Breast epithelium (tissue), 4 donors: ENCODE measurements around the gene ADPRHL1. TPM values are rescaled to one million over a fixed set of nuclear protein-coding genes. Genes with fewer than 3 reads are reported as not detected.

Experiments
- DNase-seq, 2 donors: peaks; one replicate each; pipeline ENCODE4 v3.0.0-alpha.2; 2019; ENCODE audit warnings: low spot score in 2 of 2
- H3K27ac ChIP-seq, 2 donors: fragments of 200-600 bp; sonication (generic) in 1 of 2; one replicate each; pipeline ENCODE4 v1.5.1; 2016 to 2019; ENCODE audit warnings: mild to moderate bottlenecking in 1 of 2
- H3K27me3 ChIP-seq, 2 donors: fragments of 200-600 bp; sonication (generic) in 1 of 2; one replicate each; pipeline versions ENCODE4 v1.5.1 to v1.6.0; 2017 to 2019; ENCODE audit warnings: control low read depth in 1 of 2, mild to moderate bottlenecking in 1 of 2
- H3K36me3 ChIP-seq: fragments of 200-600 bp; one replicate; pipeline ENCODE4 v1.5.1; 2019
- H3K4me1 ChIP-seq, 2 donors: fragments of 200-600 bp; sonication (generic); one replicate each; pipeline ENCODE4 v1.5.1; 2016 to 2019; ENCODE audit warnings: control low read depth in 1 of 2
- H3K4me3 ChIP-seq, 3 donors: fragments of 200-600 bp; sonication (generic); 1 replicate in 2 of 3; 2 replicates in 1 of 3; pipeline ENCODE4 v1.5.1; 2016 to 2019; ENCODE audit warnings: mild to moderate bottlenecking in 3 of 3, moderate library complexity in 2 of 3
- H3K9me3 ChIP-seq, 2 donors: fragments of 200-600 bp; sonication (generic) in 1 of 2; one replicate each; pipeline ENCODE4 v1.5.1; 2016 to 2019; ENCODE audit warnings: control low read depth in 1 of 2
- CTCF ChIP-seq, 3 donors: fragments of 450-650 bp; IDR thresholded peaks; one replicate each; pipeline ENCODE4 v1.5.1; 2016 to 2017; ENCODE audit warnings: antibody characterized with exemption in 3 of 3, mild to moderate bottlenecking in 3 of 3, moderate library complexity in 3 of 3
- POLR2A ChIP-seq: fragments of 450-650 bp; IDR thresholded peaks from one replicate; pipeline ENCODE4 v1.6.1; 2016; ENCODE audit warnings: antibody characterized with exemption, mild to moderate bottlenecking, moderate library complexity
- POLR2AphosphoS5 ChIP-seq, 3 donors: sonication (generic); formaldehyde crosslinking; IDR thresholded peaks; one replicate each; pipeline ENCODE4 v1.6.1; 2017; ENCODE audit warnings: antibody characterized with exemption in 3 of 3
- intact Hi-C: fragments of 100-400 bp; cut with DNase I; formaldehyde crosslinking; loops from one replicate; pipeline ENCODE4 v1.15.1; 2023; ENCODE audit warnings: low total_unique reads
- total RNA-seq, 3 donors: library from RNA; depleted of rRNA; stranded (reverse); fragments of >200 nt; gene quantifications; one replicate each; pipeline ENCODE4 v1.1.0, GENCODE V29; 2016

ADPRHL1 gene
- total RNA-seq, 3 donors from 2014 or later: 1.8 to 2.7 (median 2.0) TPM

GRCh38 chr13:113427562-113428468 is 25.5 kb downstream of the ADPRHL1 start:
- DNase-seq: no peak
- Histone ChIP-seq H3K27me3 (no peaks in the 10 kb centered on the region), H3K27ac (peak overlapping the region in 1 of 2 donors; percentile 43), H3K4me1 (peaks cover 0 to 3% of the 10 kb centered on the region in 2 donors), H3K4me3 (no peak overlapping the region), H3K9me3 (no peaks in the 10 kb centered on the region), H3K36me3 (no peaks in the 10 kb centered on the region)
- TF ChIP-seq POLR2A: no peak
- TF ChIP-seq POLR2AphosphoS5 (IDR thresholded peaks at IDR 0.05): no peak
- no peak for TF ChIP-seq CTCF (IDR thresholded peaks at IDR 0.05)
- intact Hi-C loops: no loop called here

GRCh38 chr13:113426591-113426986 is 26.7 kb downstream of the ADPRHL1 start:
- TF ChIP-seq POLR2A (no peak), POLR2AphosphoS5 (IDR thresholded peaks at IDR 0.05) (no peak), CTCF (IDR thresholded peaks at IDR 0.05) (no peak)
- H3K27ac ChIP-seq: no peak overlapping the region
- no peaks in the 10 kb centered on the region for H3K36me3 ChIP-seq
- no peaks in the 10 kb centered on the region for H3K27me3 ChIP-seq
- intact Hi-C loops: no loop called here
- DNase-seq: no peak
- peaks cover 0 to 3% of the 10 kb centered on the region in 2 donors for H3K4me1 ChIP-seq
- H3K9me3 ChIP-seq: no peaks in the 10 kb centered on the region
- no peak overlapping the region for H3K4me3 ChIP-seq

- H3K4me3 ChIP-seq: no peak overlapping the region
- TF ChIP-seq CTCF (IDR thresholded peaks at IDR 0.05): no peak
- no peak for TF ChIP-seq POLR2AphosphoS5 (IDR thresholded peaks at IDR 0.05)
- TF ChIP-seq POLR2A: no peak
- intact Hi-C loops: no loop called here
- H3K4me1 ChIP-seq: peaks cover 0 to 3% of the 10 kb centered on the region in 2 donors
- H3K9me3 ChIP-seq: no peaks in the 10 kb centered on the region
- no peaks in the 10 kb centered on the region for H3K36me3 ChIP-seq
- H3K27me3 ChIP-seq: no peaks in the 10 kb centered on the region
- DNase-seq: no peak
- no peak overlapping the region for H3K27ac ChIP-seq
Observed at GRCh38 chr13:113425941-113426590, 27.2 kb downstream of the ADPRHL1 start.

- no peak for DNase-seq
- H3K9me3 ChIP-seq: no peaks in the 10 kb centered on the region
- peaks cover 0 to 3% of the 10 kb centered on the region in 2 donors for H3K4me1 ChIP-seq
- H3K36me3 ChIP-seq: no peaks in the 10 kb centered on the region
- H3K4me3 ChIP-seq: no peak overlapping the region
- intact Hi-C loops: no loop called here
- no peaks in the 10 kb centered on the region for H3K27me3 ChIP-seq
- TF ChIP-seq CTCF (IDR thresholded peaks at IDR 0.05) (no peak), POLR2AphosphoS5 (IDR thresholded peaks at IDR 0.05) (no peak), POLR2A (no peak)
- H3K27ac ChIP-seq: no peak overlapping the region
Observed at GRCh38 chr13:113423520-113424163, 29.6 kb downstream of the ADPRHL1 start.
